Body of pancreas (tissue), 4 donors: Measurements from ENCODE around the gene STIMATE.

Experiments used
- POLR2A ChIP-seq, 3 donors: fragments of 450-650 bp; IDR thresholded peaks; one replicate each; pipeline ENCODE4 v1.6.1; 2016; ENCODE audit warnings: antibody characterized with exemption in 3 of 3, mild to moderate bottlenecking in 2 of 3
- TF ChIP-seq, protein P1 (sequence below), 7 experiments: fragments of 450-650 bp in 4 of 7; fragments of 200-600 bp in 3 of 7; sonication (generic) in 3 of 7; IDR thresholded peaks; one replicate each; pipeline ENCODE4 v1.5.1; 2016 to 2019; ENCODE audit warnings: antibody characterized with exemption in 7 of 7

DNA sequence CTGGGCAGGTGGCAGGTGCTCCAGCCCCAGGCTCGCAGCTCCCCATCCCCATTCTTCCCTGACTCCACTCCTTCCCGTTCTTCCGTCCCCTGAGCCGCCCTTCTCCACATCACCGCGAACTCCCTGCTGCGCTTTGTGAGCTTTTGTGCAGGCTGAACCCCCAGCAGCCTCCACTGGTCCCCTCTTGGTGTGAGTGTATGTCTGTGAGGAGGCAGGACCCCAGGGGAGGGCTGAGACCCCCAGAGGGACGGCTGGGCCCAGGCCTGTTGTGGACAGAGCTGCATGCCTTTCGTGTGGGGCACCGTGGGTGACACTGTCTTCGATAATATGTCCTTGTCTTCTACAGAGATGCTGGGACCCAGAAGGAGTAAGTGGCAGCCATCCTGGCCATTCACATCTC, 110.1 kb downstream of the STIMATE start:
- TF ChIP-seq, protein P1, sequence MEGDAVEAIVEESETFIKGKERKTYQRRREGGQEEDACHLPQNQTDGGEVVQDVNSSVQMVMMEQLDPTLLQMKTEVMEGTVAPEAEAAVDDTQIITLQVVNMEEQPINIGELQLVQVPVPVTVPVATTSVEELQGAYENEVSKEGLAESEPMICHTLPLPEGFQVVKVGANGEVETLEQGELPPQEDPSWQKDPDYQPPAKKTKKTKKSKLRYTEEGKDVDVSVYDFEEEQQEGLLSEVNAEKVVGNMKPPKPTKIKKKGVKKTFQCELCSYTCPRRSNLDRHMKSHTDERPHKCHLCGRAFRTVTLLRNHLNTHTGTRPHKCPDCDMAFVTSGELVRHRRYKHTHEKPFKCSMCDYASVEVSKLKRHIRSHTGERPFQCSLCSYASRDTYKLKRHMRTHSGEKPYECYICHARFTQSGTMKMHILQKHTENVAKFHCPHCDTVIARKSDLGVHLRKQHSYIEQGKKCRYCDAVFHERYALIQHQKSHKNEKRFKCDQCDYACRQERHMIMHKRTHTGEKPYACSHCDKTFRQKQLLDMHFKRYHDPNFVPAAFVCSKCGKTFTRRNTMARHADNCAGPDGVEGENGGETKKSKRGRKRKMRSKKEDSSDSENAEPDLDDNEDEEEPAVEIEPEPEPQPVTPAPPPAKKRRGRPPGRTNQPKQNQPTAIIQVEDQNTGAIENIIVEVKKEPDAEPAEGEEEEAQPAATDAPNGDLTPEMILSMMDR (IDR thresholded peaks at IDR 0.05) = no peak
- no peak for TF ChIP-seq POLR2A (IDR thresholded peaks at IDR 0.05)
